ENCODE measurements around the gene KSR1.
"Not testable (repeated sequence)": the region's sequence is repeated elsewhere in the genome, so short reads cannot be mapped to it uniquely, and the experiment has no call there.

GRCh38 chr17:27666270-27666669, 210.0 kb downstream of the KSR1 start:
- not testable (repeated sequence) for TF ChIP-seq CTCF, POLR2AphosphoS5, POLR2A (IDR thresholded peaks at IDR 0.05)

Measured in upper lobe of left lung (tissue), 4 donors.